ENCODE measurements around the gene ARHGEF2. TPM values are rescaled to one million over a fixed set of nuclear protein-coding genes. Genes with fewer than 3 reads are reported as not detected.
A peak's percentile ranks its signal among the peaks of the same experiment; 100 is the strongest.
"Not testable (repeated sequence)": the region's sequence is repeated elsewhere in the genome, so short reads cannot be mapped to it uniquely, and the experiment has no call there.

The ARHGEF2 gene
- total and polyA plus RNA-seq, 12 donors: 22.7 to 79.8 (median 56.9) TPM

DNA sequence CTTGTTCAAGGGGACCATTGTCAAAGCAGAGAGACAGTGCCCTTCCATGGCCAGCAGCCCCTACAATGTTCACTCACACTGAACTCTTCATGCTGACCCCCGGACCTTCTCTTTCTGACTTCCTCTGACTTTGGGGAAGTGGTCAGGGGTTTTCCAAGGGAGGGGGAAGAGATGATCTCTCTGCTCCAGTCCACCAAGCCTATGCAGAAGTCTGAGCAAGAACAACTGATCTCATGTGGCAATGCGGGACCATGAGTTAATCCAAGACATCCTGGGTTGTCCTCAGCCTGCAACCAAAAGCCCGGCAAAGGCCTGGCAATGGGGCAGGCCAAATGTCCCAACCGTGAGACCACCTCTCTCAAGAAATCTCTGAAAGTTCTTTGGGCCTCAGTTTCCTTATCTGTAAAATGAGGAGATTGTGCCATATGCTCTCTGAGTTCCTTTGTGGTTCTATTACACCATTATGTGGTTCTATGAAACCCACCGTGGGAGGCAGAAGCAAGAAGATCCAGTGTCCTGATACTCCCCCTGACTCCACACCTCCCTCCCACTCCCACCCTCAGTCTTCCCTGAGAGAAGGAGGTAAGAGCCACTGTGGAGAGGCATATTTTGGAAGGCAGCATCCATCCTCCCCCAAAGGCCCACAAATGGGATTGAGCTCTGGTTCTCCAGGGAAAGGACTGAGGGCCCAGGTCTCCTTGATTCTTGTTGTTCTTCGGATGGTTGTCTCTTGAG lies 11.8 kb upstream of the ARHGEF2 start:
- Histone ChIP-seq H3K9me3 (no peaks in the 10 kb centered on the region), H3K27ac (peak overlapping the region in 6 of 10 donors; percentile 0 to 90 (median 54))
- ATAC-seq: peak in 7 of 8 donors; percentile 27 to 70 (median 43)

DNA sequence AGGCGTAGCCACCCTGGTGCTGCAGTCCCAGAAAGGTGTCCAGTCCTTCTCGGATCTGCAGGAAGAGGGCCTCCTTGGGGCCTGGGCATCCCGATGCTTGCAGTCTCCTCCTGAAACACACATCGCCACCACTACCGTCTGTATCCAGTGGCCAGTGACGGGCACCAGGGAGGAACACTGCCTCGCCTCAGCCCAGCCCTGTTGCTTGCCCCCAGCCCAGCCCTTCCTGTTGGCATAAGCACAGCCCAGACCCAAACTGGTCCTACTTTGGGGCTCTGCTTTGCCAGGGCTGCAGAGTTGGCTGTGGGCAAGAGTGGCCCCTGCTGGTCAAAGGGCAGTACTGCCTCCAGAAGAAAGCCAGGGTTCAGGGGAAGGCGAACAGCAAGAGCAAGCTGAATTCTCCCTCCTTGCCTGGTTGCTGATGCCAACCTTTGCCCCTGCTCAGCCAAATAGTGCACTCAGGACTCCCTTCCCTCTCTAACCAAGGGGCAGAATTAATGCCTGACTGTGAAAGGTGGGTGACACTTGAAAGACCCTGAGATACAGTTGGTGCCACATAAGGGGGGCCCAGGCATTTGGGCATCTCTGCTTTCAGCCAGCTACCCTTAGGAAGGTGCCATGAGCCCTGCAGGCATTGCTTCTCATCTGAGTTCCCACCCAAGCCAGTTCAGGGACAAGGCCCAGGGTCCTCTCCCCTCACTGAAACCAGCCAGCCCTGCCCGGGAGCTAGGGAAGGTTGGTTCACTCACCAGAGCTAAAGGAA lies 11.1 kb upstream of the ARHGEF2 start:
- TF ChIP-seq, protein P1, sequence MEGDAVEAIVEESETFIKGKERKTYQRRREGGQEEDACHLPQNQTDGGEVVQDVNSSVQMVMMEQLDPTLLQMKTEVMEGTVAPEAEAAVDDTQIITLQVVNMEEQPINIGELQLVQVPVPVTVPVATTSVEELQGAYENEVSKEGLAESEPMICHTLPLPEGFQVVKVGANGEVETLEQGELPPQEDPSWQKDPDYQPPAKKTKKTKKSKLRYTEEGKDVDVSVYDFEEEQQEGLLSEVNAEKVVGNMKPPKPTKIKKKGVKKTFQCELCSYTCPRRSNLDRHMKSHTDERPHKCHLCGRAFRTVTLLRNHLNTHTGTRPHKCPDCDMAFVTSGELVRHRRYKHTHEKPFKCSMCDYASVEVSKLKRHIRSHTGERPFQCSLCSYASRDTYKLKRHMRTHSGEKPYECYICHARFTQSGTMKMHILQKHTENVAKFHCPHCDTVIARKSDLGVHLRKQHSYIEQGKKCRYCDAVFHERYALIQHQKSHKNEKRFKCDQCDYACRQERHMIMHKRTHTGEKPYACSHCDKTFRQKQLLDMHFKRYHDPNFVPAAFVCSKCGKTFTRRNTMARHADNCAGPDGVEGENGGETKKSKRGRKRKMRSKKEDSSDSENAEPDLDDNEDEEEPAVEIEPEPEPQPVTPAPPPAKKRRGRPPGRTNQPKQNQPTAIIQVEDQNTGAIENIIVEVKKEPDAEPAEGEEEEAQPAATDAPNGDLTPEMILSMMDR (IDR thresholded peaks at IDR 0.05): peak; percentile 93 to 100 (median 98)
- 21 to 24% methylated on average over 9 of the region's 9 CpGs for WGBS, 2 donors
- no peaks in the 10 kb centered on the region for H3K9me3 ChIP-seq
- H3K27me3 ChIP-seq: no peaks in the 10 kb centered on the region
- no peaks in the 10 kb centered on the region for H3K36me3 ChIP-seq
- peak; percentile 86 to 94 (median 92) for ATAC-seq
- H3K4me3 ChIP-seq: peak overlapping the region in 9 of 10 donors; percentile 20 to 56 (median 47)
- peak overlapping the region in 9 of 10 donors; percentile 3 to 90 (median 50) for H3K27ac ChIP-seq
- intact Hi-C loops (cut with DNase I): loop anchor here in 9 of 10 donors (1.0 to 5.0 kb wide), 4 partner anchors 47 to 55 kb away; partner anchors contain the start of genes KHDC4 (in 1 of the 9) and RXFP4 (in 1 of the 9)
- peak; percentile 66 to 73 for DNase-seq
- peaks cover 6 to 37% (median 14%) of the 10 kb centered on the region in 9 donors for H3K4me1 ChIP-seq

More for the DNA sequence above, 11.8 kb upstream of the ARHGEF2 start:
- H3K4me3 ChIP-seq: peak overlapping the region in 1 of 10 donors; percentile 43
- H3K4me1 ChIP-seq: peaks cover 6 to 37% (median 13%) of the 10 kb centered on the region in 9 donors
- intact Hi-C loops (cut with DNase I): no loop called here
- DNase-seq: no peak
- H3K36me3 ChIP-seq: no peaks in the 10 kb centered on the region
- TF ChIP-seq, protein P1 (IDR thresholded peaks at IDR 0.05): no peak
- H3K27me3 ChIP-seq: no peaks in the 10 kb centered on the region
- 77 to 90% methylated on average over 6 of the region's 6 CpGs for WGBS, 2 donors

DNA sequence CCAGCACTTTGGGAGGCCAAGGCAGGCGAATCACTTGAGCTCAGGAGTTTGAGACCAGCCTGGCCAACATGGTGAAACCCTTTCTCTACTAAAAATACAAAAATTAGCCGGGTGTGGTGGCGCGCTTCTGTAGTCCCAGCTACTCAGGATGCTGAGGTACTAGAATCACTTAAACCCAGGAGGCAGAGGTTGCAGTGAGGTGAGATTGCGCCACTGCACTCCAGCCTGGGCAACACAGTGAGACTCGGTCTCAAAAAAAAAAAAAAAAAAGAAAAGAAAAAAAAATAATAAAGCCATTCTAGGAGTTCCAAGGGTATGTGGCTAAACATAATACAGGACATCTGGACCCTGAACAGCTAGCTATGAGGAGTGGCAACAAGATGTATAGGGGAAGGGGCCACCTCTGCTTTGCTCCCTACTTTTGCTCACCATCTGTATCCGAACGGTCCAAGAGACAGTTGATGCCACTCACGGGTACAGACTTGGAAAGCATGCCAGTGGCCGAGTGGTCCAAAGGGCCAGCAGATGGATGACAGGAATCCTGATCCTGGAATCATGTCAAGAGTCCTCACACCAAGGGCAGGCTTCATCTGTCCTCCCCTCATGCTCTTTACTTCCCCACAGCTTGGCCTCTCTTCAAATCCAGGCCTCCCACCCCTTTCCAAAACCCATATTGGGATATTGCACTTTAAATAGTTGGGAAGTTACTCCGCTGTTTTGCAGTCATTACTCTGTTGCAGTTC lies 6.7 kb upstream of the ARHGEF2 start:
- not testable (repeated sequence) for H3K27me3 ChIP-seq, H3K9me3 ChIP-seq, ATAC-seq, DNase-seq, H3K4me3 ChIP-seq, H3K36me3 ChIP-seq
- intact Hi-C loops (cut with DNase I): loop anchor here in 2 of 10 donors (5.0 kb wide), 1 partner anchor 43 kb away; the partner anchor contains the start of gene RXFP4 (in 2 of the 2)
- H3K27ac ChIP-seq: peak overlapping the region in 6 of 10 donors; percentile 93 to 99 (median 96)
- 71 to 74% methylated on average over 11 of the region's 11 CpGs for WGBS, 2 donors
- peaks cover 23 to 72% (median 53%) of the 10 kb centered on the region in 9 donors for H3K4me1 ChIP-seq

DNA sequence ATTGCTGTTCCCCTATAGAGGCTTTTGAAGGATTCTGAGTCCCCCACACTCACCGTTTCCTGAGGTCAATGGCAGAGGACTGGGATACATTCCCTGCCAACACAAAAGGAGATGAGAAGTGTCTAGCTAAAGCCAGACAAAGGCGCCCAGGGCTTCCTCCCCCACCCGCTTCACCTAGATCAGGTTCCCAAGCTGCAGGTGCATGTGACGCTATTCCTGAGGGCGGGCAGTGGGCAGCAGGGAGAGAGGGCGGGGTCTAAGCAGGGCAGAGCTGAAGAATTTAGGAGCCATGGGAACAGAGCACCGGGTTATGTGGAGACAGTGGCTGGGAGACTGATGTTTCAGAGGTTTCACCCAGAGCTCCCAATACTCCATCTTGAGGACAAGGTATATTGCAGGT lies 6.0 kb upstream of the ARHGEF2 start:
- intact Hi-C loops (cut with DNase I): loop anchor here in 1 of 10 donors (5.0 kb wide), 1 partner anchor 42 kb away; the partner anchor contains the start of gene RXFP4
- Histone ChIP-seq H3K9me3 (no peaks in the 10 kb centered on the region), H3K27me3 (no peaks in the 10 kb centered on the region), H3K4me1 (peaks cover 30 to 74% (median 56%) of the 10 kb centered on the region in 9 donors), H3K36me3 (no peaks in the 10 kb centered on the region), H3K27ac (peak overlapping the region in 9 of 10 donors; percentile 17 to 99 (median 97)), H3K4me3 (no peak overlapping the region)
- no peak for DNase-seq
- TF ChIP-seq, protein P1 (IDR thresholded peaks at IDR 0.05): no peak
- WGBS, 2 donors: 85 to 86% methylated on average over 7 of the region's 7 CpGs
- ATAC-seq: no peak
